ENCODE data around the gene RGSL1.
"Not testable (repeated sequence)": the region's sequence is repeated elsewhere in the genome, so short reads cannot be mapped to it uniquely, and the experiment has no call there.

RGSL1 gene

DNA sequence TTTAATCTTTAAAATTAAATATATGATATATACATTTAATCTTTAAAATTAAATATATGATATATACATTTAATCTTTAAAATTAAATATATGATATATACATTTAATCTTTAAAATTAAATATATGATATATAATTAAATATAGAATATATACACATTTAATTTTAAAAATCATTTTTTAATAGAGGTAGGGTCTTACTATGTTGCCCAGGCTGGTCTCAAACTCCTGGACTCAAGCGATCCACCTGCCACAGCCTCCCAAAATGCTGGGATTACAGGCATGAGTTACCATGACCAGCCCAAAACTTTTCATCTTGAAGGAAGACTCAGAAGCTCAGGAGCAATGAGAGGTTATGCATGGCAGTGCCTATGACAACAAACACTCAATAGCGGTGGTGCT is 2.8 kb upstream of the RGSL1 start:
- not testable (repeated sequence) for DNase-seq

GRCh38 chr1:182447660-182448059 is 2.3 kb upstream of the RGSL1 start:
- DNase-seq, result no peak

DNA sequence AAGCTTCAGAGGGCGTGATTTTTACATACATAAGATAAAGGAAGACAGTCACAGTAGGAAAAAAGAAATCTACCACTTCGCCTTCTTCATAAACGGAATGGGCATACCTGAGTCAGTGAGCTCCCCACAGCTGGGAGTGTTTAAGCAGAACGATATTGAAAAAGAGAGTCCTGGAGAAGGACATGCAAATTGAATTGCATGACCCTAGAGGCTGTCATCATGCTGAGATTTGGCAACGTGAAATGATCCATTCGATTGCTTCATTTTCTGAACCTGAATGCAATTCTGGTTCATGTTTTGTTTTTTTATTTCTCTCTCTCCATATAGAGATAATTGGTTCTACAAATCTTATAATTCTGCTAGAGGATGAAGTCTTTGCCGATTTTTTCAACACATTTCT is 3.7 kb downstream of the RGSL1 start:
- no peak for DNase-seq

GRCh38 chr1:182457844-182458243 is 7.9 kb downstream of the RGSL1 start:
- DNase-seq, result no peak

DNA sequence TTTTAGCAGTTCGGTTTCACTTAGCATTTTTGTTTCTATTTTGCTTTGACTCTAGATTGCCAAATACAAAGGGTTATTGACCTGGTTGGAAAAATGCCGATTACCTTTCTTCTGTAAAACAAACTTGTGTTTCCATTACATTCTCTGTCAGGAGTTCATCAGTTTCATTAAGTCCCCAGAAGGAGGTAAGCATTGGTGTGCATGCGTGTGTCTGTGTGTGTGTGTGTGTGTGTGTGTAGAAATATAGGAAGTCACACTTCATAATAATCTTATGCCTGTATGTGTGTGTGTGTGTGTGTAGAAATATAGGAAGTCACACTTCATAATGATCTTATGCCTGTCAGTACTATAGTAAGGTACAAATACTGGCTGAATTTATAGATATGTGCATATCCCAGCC is 10.0 kb downstream of the RGSL1 start:
- no peak for DNase-seq

GRCh38 chr1:182460550-182460951 is 10.6 kb downstream of the RGSL1 start:
- no peak for DNase-seq

DNA sequence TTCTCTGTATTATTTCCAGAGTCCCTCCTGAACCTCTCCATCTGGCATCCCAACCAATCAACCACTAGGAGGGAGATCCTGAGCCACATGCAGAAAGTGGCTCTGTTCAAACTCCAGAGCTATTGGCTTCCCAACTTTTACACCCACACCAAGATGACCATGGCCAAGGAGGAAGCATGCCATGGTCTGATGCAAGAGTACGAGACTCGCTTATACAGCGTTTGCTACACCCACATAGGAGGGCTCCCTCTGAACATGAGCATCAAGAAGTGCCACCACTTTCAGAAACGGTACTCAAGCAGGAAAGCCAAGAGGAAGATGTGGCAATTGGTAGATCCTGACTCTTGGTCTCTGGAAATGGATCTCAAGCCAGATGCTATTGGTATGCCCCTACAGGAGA is 23.6 kb downstream of the RGSL1 start:
- no peak for DNase-seq

GRCh38 chr1:182476625-182477024 is 26.7 kb downstream of the RGSL1 start:
- no peak for DNase-seq

GRCh38 chr1:182478238-182478637 is 28.3 kb downstream of the RGSL1 start:
- no peak for DNase-seq

- no peak for DNase-seq
These were observed 34.1 kb downstream of the RGSL1 start for GRCh38 chr1:182484067-182484466.

- no peak for DNase-seq
These were observed 34.7 kb downstream of the RGSL1 start for GRCh38 chr1:182484531-182485257.

GRCh38 chr1:182485861-182486260 is 35.9 kb downstream of the RGSL1 start:
- DNase-seq, result no peak

- DNase-seq, result no peak
These were observed 38.9 kb downstream of the RGSL1 start for GRCh38 chr1:182488803-182489202.

DNA sequence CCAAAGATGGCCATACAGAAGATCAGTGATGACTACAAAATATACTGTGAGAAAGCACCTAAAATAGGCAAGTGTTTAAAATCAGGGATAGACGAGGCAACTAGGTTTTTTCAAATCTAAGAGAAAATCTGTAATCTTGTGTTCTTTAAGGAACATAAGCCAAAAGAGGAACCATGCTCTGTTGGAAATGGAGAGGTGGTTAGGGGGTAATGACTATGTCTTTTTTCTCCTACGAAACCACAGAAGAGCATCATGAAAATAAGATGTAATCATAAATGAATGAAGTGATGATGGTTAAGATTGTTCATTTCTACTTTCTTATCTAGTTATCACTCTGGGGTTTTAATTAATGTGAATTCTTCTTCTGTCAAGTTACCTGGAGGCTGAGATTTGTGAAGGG is 43.1 kb downstream of the RGSL1 start:
- no peak for DNase-seq

DNA sequence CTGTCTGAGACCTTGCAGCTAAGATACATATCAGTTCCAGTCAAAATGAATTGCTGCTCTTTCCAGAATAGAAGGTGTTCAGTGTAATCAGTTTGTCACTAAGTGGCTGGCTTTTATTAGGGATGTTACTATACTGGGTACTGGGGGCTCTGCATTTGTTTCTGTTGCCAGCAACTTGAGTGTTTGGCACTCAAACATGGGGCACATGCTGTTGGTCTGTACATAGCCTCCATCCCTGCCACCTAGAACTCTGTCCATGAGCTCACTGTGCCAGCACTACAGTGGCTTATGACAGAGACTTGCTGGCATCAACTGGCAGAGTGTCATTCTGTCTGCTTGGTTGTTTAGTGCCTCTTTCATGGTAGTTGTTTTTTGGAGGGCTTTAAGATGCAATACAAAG is 45.1 kb downstream of the RGSL1 start:
- no peak for DNase-seq

- no peak for DNase-seq
These were observed 45.7 kb downstream of the RGSL1 start for GRCh38 chr1:182495693-182496092.

DNA sequence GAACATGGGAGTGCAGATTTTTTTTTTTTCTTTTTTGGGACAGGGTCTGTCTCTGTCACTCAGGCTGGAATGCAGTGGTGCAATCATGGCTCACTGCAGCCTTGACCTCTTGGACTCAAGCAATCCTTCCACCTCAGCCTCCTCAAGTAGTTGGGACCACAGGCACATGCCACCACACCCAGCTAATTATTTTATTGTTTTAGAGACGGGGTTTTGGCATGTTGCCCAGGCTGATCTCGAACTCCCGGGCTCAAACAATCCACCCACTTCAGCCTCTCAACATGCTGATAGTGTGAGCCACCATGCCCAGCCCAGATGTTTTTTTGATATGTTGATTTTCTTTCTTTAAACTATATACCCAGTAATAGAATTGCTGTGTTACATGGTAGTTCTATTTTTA is 57.7 kb downstream of the RGSL1 start:
- no peak for DNase-seq

DNA sequence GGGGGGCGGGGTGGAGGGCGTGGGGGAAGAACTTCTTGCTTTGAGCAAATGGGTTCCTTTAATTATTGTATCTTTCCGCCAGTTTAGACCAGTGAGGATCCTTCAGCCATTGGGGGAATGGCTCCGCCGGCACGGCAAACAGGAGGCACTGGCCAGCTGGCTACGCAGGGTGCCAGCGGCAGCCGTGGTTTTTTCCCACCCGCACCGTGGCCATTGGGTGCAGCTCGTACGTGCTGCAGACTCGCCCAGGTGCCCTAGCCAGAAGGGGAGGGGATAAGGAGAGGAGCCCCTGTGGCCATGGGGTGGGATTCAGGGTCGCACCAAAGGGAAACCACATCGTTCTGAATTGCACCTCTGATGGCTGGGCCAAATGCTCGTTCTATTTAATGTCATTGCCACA is 65.6 kb downstream of the RGSL1 start:
- no peak for DNase-seq

GRCh38 chr1:182520736-182521135 is 70.8 kb downstream of the RGSL1 start:
- DNase-seq, result no peak

- DNase-seq, result no peak
These were observed 75.4 kb downstream of the RGSL1 start for GRCh38 chr1:182525342-182525741.

DNA sequence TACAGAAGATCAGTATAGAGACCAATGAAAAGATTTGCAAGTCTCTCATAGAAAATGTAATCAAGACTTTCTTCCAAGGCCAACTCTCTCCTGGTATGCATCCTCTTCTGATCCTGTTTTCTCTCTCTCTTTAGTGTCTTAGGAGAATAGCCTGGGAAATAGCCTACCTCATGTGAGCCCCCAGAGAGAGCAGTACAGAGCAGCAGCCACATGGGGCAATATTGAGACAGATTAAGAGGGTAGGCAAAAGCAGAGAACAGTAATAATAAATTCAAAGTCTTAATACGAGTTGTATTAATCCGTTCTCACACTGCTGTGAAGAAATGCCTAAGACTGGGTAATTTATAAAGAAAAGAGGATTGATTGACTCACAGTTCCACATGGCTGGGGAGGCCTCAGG is 77.7 kb downstream of the RGSL1 start:
- DNase-seq, result no peak

DNA sequence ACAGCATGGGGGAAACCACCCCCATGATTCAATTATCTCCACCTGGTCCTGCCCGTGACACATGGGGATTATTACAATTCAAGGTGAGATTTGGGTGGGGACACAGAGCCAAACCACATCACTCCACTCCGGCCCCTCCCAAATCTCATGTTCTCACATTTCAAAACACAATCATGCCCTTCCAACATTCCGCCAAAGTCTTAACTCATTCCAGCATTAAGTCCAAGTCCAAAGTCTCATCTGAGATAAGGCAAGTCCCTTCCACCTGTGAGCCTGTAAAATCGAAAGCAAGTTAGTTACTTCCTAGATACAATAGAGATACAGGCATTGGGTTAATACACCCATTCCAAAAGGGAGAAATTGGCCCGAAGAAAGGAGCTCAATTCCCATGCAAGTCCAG is 78.3 kb downstream of the RGSL1 start:
- not testable (repeated sequence) for DNase-seq

DNA sequence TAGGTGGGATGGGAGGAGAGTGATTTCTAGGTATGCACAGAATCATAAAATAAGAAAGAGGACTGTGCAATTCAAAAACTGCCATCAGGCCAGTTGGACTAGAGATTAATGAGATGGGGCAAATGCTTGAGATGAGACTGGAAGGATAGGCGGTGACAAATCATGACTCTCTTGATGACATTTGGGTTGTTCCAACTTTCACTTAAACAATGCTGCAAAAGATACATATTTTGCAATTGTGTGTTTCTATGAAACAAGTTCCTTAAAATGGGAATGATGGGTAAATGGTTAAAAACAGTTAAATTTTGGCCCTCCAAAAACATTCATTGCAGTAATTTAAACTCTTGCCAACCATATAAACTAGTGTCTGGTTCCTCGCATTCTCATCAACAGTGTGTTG is 84.0 kb downstream of the RGSL1 start:
- no peak for DNase-seq

- DNase-seq, result no peak
These were observed 99.4 kb downstream of the RGSL1 start for GRCh38 chr1:182549346-182549745.

DNA sequence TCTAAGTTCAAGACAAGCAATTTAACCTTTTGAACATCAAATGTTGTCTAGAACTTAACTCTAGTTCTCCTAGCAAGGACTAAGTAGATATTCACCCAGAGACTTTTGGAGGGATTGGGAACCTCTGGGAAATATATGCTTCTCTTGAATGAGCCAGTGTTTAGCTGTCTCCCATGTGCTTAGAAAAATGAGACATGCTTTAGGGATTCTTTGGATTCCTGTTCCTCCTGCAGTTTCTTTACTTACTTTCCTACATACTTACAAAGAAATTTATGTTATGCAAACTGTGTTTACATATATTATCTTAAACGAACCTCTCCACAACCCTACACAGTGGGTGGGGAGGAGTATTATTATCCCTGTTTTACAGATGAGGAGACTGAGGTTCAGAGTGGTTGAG is 99.9 kb downstream of the RGSL1 start:
- DNase-seq, result no peak

- no peak for DNase-seq
These were observed 102.6 kb downstream of the RGSL1 start for GRCh38 chr1:182552527-182552926.
